ENCODE measurements around the gene MTMR12. TPM values are rescaled to one million over a fixed set of nuclear protein-coding genes. Genes with fewer than 3 reads are reported as not detected.
A peak's percentile ranks its signal among the peaks of the same experiment; 100 is the strongest.

MTMR12 gene
- total and polyA plus RNA-seq, 2 donors (not counting 1 experiment from before 2014, with no cell fraction given): 18.5 to 18.6 TPM

- H3K79me2 ChIP-seq (ENCODE audit: control insufficient read depth, insufficient read depth, low read length): peaks cover 33% of the 10 kb centered on the region
- DNase-seq (ENCODE audit: low read depth in 2 of 2): peak; percentile 61 to 74
- no peak for TF ChIP-seq EZH2 (IDR thresholded peaks at IDR 0.05; ENCODE audit: low read length, missing control alignments)
- TF ChIP-seq CTCF (conservative IDR thresholded peaks at IDR 0.05 in 1 of 2, IDR thresholded peaks at IDR 0.05 in 1 of 2; ENCODE audit: low read depth in 1 of 2, low read length in 2 of 2): no peak
- no peaks in the 10 kb centered on the region for H4K20me1 ChIP-seq (ENCODE audit: control insufficient read depth, extremely low read depth, insufficient read depth, low read length)
- peak overlapping the region; percentile 83 for H3K4me2 ChIP-seq (ENCODE audit: extremely low read depth, insufficient read depth, low read length)
- peak overlapping the region; percentile 19 for H2AFZ ChIP-seq (ENCODE audit: low read length)
- H3K36me3 ChIP-seq (ENCODE audit: control insufficient read depth, insufficient read depth, low read length): no peaks in the 10 kb centered on the region
- H3K9me3 ChIP-seq (ENCODE audit: control insufficient read depth, insufficient read depth, low read depth, low read length): no peaks in the 10 kb centered on the region
- peak overlapping the region; percentile 85 for H3K27ac ChIP-seq (ENCODE audit: insufficient read depth, low read length)
- no peaks in the 10 kb centered on the region for H3K27me3 ChIP-seq (ENCODE audit: control insufficient read depth, insufficient read depth, low read length)
- H3K9ac ChIP-seq (ENCODE audit: insufficient read depth, low read length): peak overlapping the region; percentile 92
- H3K4me3 ChIP-seq (replicated peaks in 1 of 4; ENCODE audit: control extremely low read depth in 1 of 4, insufficient read depth in 1 of 4, low read depth in 3 of 4, low read length in 4 of 4): peak overlapping the region; percentile 61 to 84 (median 83)
- H3K4me1 ChIP-seq (ENCODE audit: control insufficient read depth, extremely low read depth, insufficient read depth, low read length): peaks cover 5% of the 10 kb centered on the region
Measured at GRCh38 chr5:32312197-32312594, 543 bp downstream of the MTMR12 start.

DNA sequence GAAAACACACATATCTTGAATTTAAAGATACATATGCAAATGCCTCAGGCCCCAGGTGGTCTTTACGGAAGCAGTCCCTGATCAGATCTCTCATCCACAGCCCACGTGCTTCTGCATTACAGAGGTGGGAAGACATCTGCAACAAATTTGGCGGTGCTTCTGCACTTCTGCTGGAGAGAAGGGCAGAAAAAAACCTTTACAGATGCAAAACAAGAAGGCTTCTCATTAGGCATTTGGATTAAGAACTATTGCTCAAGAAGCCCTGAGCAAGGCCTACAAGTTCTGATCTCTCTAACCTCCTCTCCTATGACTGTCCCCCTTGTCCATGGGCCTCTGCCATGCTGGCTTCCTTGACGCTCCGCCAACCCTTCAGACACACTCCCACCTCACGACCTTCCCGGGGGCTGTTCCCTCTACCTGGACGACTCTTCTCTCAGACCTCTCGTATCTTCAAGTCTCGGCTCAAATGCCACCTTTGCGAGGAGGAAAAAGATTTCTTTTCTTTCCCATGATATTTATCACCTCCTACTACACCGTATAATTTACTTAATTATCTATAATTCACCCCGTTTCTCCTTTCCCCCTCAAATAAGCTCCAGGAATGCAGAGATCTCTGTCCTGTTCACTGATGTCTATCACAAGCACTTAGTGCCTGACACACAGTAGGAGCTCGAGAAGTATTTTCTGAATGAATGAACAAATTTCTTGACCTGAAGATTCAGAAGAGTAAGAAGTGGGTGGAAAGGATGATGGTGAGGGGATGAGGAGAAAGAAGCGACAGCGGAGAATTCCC lies 1.1 kb downstream of the MTMR12 start:
- no peak for DNase-seq (ENCODE audit: low read depth in 2 of 2)
- Histone ChIP-seq H3K27ac (ENCODE audit: insufficient read depth, low read length) (peak overlapping the region; percentile 85), H3K4me2 (ENCODE audit: extremely low read depth, insufficient read depth, low read length) (peak overlapping the region; percentile 83), H3K9ac (ENCODE audit: insufficient read depth, low read length) (peak overlapping the region; percentile 92), H3K79me2 (ENCODE audit: control insufficient read depth, insufficient read depth, low read length) (peaks cover 34% of the 10 kb centered on the region), H4K20me1 (ENCODE audit: control insufficient read depth, extremely low read depth, insufficient read depth, low read length) (no peaks in the 10 kb centered on the region), H2AFZ (ENCODE audit: low read length) (peak overlapping the region; percentile 19), H3K36me3 (ENCODE audit: control insufficient read depth, insufficient read depth, low read length) (no peaks in the 10 kb centered on the region), H3K9me3 (ENCODE audit: control insufficient read depth, insufficient read depth, low read depth, low read length) (no peaks in the 10 kb centered on the region), H3K27me3 (ENCODE audit: control insufficient read depth, insufficient read depth, low read length) (no peaks in the 10 kb centered on the region), H3K4me1 (ENCODE audit: control insufficient read depth, extremely low read depth, insufficient read depth, low read length) (peaks cover 5% of the 10 kb centered on the region), H3K4me3 (replicated peaks in 1 of 4; ENCODE audit: control extremely low read depth in 1 of 4, insufficient read depth in 1 of 4, low read depth in 3 of 4, low read length in 4 of 4) (peak overlapping the region; percentile 61 to 84 (median 83))
- no peak for TF ChIP-seq CTCF (conservative IDR thresholded peaks at IDR 0.05 in 1 of 2, IDR thresholded peaks at IDR 0.05 in 1 of 2; ENCODE audit: low read depth in 1 of 2, low read length in 2 of 2)
- TF ChIP-seq EZH2 (IDR thresholded peaks at IDR 0.05; ENCODE audit: low read length, missing control alignments): no peak

DNA sequence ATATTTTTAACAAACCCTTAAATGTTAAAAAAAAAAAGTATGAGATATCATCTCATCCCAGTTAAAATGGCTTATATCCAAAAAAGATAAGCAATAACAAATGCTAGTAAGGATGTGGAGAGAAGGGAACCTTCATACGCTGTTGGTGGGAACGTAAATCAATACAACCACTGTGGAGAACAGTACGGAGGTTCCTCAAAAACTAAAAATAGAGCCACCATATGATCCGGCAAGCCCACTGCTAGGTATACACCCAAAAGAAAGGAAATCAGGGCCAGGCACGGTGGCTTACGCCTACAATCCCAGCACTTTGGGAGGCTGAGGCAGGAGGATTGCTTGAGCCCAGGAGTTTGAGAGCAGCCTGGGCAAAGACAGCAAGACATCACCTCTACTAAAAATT lies 3.0 kb downstream of the MTMR12 start:
- TF ChIP-seq EZH2 (IDR thresholded peaks at IDR 0.05; ENCODE audit: low read length, missing control alignments) (no peak), CTCF (conservative IDR thresholded peaks at IDR 0.05 in 1 of 2, IDR thresholded peaks at IDR 0.05 in 1 of 2; ENCODE audit: low read depth in 1 of 2, low read length in 2 of 2) (no peak)
- Histone ChIP-seq H3K79me2 (ENCODE audit: control insufficient read depth, insufficient read depth, low read length) (peaks cover 34% of the 10 kb centered on the region), H3K36me3 (ENCODE audit: control insufficient read depth, insufficient read depth, low read length) (no peaks in the 10 kb centered on the region), H3K9me3 (ENCODE audit: control insufficient read depth, insufficient read depth, low read depth, low read length) (no peaks in the 10 kb centered on the region), H3K27me3 (ENCODE audit: control insufficient read depth, insufficient read depth, low read length) (no peaks in the 10 kb centered on the region), H3K4me1 (ENCODE audit: control insufficient read depth, extremely low read depth, insufficient read depth, low read length) (peaks cover 5% of the 10 kb centered on the region), H3K27ac (ENCODE audit: insufficient read depth, low read length) (no peak overlapping the region), H3K9ac (ENCODE audit: insufficient read depth, low read length) (no peak overlapping the region), H2AFZ (ENCODE audit: low read length) (no peak overlapping the region), H4K20me1 (ENCODE audit: control insufficient read depth, extremely low read depth, insufficient read depth, low read length) (no peaks in the 10 kb centered on the region), H3K4me2 (ENCODE audit: extremely low read depth, insufficient read depth, low read length) (no peak overlapping the region), H3K4me3 (replicated peaks in 1 of 4; ENCODE audit: control extremely low read depth in 1 of 4, insufficient read depth in 1 of 4, low read depth in 3 of 4, low read length in 4 of 4) (no peak overlapping the region)
- DNase-seq (ENCODE audit: low read depth in 2 of 2): no peak

Data from fibroblast of lung (primary cell).